Activated T-cell treated with anti-CD3 and anti-CD28 coated beads for 48 hours (primary cell): ENCODE data around the gene PCDHA8.
"Not testable (repeated sequence)": the region's sequence is repeated elsewhere in the genome, so short reads cannot be mapped to it uniquely, and the experiment has no call there.

ENCODE experiments used
- DNase-seq: peaks from one replicate; pipeline ENCODE4 v3.0.0-alpha.2; 2020; ENCODE audit warnings: low read depth

Gene PCDHA8, protein sequence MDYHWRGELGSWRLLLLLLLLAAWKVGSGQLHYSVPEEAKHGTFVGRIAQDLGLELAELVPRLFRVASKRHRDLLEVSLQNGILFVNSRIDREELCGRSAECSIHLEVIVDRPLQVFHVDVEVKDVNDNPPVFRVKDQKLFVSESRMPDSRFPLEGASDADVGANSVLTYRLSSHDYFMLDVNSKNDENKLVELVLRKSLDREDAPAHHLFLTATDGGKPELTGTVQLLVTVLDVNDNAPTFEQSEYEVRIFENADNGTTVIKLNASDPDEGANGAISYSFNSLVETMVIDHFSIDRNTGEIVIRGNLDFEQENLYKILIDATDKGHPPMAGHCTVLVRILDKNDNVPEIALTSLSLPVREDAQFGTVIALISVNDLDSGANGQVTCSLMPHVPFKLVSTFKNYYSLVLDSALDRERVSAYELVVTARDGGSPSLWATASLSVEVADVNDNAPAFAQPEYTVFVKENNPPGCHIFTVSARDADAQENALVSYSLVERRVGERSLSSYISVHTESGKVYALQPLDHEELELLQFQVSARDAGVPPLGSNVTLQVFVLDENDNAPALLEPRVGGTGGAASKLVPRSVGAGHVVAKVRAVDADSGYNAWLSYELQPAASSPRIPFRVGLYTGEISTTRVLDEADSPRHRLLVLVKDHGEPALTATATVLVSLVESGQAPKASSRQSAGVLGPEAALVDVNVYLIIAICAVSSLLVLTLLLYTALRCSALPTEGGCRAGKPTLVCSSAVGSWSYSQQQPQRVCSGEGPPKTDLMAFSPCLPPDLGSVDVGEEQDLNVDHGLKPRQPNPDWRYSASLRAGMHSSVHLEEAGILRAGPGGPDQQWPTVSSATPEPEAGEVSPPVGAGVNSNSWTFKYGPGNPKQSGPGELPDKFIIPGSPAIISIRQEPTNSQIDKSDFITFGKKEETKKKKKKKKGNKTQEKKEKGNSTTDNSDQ

GRCh38 chr5:140840978-140841962 lies at the start of gene PCDHA8:
PCDHA8 (plus strand) TSS chr5:140841187; CDS start chr5:140841322, 135 bp downstream.
- no peak for DNase-seq

DNA sequence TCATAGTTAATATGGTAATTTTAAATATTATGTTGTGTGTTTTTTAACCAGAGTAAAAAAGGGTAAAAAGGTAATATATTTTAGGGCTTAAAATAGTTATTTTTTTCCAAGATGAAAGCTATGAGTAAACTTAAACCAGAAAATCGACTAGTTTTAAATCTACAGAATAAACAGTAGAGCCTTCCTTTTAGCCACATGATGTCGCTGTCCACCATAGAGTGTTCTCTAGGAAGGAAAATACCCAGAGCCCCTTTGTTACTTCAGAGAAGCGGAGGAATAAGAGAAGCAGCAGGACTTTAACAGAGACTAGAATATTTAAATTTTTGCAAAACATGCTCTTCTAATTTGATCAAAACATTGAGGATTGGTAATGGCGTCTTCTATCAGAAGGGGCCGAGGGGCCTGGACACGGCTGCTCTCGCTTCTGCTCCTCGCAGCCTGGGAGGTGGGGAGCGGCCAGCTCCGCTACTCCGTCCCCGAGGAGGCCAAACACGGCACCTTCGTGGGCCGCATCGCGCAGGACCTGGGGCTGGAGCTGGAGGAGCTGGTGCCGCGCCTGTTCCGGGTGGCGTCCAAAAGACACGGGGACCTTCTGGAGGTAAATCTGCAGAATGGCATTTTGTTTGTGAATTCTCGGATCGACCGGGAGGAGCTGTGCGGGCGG lies 46.3 kb upstream of the PCDHA8 start, which contains the start of gene PCDHA2:
PCDHA2 (plus strand) TSS at position 258 of the 664 bp plus-strand sequence.
- no peak for DNase-seq

- DNase-seq: no peak
Observed at GRCh38 chr5:140795259-140795641, 45.7 kb upstream of the PCDHA8 start.

DNA sequence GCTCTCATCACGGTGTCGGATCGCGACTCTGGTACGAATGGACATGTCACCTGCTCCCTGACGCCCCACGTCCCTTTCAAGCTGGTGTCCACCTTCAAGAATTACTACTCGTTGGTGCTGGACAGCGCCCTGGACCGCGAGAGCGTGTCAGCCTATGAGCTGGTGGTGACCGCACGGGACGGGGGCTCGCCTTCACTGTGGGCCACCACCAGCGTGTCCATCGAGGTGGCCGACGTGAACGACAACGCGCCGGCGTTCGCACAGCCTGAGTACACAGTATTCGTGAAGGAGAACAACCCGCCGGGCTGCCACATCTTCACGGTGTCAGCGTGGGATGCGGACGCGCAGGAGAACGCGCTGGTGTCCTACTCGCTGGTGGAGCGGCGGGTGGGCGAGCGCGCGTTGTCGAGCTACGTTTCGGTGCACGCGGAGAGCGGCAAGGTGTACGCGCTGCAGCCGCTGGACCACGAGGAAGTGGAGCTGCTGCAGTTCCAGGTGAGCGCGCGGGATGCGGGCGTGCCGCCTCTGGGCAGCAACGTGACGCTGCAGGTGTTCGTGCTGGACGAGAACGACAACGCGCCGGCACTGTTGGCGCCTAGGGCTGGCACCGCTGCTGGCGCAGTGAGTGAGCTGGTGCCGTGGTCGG lies 44.8 kb upstream of the PCDHA8 start:
- DNase-seq: not testable (repeated sequence)

DNA sequence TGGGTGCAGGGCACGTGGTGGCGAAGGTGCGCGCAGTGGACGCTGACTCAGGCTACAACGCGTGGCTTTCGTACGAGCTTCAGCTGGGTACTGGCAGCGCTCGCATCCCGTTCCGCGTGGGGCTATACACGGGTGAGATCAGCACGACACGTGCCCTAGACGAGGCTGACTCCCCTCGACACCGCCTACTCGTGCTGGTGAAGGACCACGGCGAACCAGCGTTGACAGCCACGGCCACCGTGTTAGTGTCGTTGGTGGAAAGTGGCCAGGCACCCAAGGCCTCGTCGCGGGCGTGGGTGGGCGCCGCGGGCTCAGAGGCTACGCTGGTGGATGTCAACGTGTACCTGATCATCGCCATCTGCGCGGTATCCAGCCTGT lies 44.3 kb upstream of the PCDHA8 start:
- DNase-seq: no peak

DNA sequence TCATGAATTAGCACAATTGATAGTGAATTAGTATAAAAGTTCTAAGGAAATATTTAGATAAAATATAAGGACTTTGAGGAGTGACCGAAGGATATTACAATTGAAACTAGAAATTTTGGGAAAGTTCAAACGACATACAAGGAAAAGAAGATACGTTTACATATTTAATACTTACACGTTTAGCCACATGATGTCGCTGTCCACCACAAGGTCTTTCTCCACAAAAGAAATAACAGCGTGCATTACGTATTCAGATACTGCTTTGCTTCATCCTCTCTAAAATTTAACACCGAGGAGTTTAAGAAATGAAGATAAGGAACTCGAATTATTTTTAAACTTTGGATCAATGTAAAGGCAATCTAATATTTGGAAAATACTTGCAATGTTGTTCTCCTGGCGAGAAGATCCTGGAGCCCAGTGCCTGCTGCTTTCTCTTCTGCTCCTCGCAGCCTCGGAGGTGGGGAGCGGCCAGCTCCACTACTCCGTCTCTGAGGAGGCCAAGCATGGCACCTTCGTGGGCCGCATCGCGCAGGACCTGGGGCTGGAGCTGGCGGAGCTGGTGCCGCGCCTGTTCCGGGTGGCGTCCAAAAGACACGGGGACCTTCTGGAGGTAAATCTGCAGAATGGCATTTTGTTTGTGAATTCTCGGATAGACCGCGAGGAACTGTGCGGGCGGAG lies 40.0 kb upstream of the PCDHA8 start, which contains the start of gene PCDHA3:
PCDHA3 (plus strand) TSS at position 242 of the 678 bp plus-strand sequence.
- DNase-seq: no peak

DNA sequence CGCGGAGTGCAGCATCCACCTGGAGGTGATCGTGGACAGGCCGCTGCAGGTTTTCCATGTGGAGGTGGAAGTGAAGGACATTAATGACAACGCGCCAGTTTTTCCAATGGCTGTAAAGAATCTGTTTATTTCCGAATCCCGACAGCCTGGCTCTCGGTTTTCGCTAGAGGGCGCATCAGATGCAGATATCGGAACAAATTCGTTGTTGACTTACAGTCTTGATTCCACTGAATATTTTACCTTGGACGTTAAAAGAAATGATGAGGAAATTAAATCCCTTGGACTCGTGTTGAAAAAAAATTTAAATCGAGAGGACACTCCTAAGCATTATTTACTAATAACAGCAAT lies 39.5 kb upstream of the PCDHA8 start:
- no peak for DNase-seq

- not testable (repeated sequence) for DNase-seq
Observed at GRCh38 chr5:140802381-140802780, 38.6 kb upstream of the PCDHA8 start.

DNA sequence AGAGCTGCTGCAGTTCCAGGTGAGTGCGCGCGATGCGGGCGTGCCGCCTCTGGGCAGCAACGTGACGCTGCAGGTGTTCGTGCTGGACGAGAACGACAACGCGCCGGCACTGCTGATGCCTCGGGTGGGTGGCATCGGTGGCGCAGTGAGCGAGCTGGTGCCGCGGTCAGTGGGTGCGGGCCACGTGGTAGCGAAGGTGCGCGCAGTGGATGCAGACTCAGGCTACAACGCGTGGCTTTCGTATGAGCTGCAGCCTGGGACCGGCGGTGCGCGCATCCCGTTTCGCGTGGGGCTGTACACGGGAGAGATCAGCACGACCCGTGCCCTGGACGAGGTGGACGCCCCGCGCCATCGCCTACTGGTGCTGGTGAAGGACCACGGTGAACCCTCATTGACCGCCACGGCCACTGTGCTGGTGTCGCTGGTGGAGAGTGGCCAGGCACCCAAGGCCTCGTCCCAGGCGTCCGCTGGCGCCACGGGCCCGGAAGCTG lies 38.2 kb upstream of the PCDHA8 start:
- DNase-seq: no peak

DNA sequence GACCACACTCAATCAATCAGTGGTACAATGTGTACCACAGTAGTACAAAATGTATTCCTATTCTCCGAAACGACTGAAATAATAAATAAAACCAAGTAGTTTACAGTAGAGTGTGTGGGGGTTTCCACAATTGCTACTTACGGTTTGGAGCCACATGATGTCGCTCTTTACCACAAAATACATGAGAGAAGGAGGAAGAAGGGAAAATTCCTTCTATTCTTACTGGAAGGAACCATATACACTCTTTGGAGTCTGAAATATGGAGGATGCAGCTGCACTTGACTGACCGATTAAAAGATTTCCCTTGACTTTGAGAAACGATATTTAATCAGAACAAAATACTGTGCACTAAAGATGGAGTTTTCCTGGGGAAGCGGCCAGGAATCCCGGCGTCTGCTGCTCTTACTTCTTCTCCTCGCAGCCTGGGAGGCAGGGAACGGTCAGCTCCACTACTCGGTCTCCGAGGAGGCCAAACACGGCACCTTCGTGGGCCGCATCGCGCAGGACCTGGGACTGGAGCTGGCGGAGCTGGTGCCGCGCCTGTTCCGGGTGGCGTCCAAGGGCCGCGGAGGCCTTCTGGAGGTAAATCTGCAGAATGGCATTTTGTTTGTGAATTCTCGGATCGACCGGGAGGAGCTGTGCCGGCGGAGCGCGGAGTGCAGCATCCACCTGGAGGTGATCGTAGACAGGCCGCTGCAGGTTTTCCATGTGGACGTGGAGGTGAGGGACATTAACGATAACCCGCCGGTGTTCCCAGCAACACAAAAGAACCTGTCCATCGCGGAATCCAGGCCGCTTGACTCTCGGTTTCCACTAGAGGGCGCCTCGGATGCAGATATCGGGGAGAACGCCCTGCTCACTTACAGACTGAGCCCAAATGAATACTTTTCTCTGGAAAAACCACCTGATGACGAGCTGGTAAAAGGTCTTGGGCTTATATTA lies 33.9 kb upstream of the PCDHA8 start, which contains the start of gene PCDHA4:
PCDHA4 (plus strand) TSS at position 235 of the 942 bp plus-strand sequence.
- peak; percentile 10 for DNase-seq

GRCh38 chr5:140808241-140808888 lies 32.6 kb upstream of the PCDHA8 start:
- not testable (repeated sequence) for DNase-seq

- no peak for DNase-seq
Observed at GRCh38 chr5:140808889-140809291, 32.1 kb upstream of the PCDHA8 start.

DNA sequence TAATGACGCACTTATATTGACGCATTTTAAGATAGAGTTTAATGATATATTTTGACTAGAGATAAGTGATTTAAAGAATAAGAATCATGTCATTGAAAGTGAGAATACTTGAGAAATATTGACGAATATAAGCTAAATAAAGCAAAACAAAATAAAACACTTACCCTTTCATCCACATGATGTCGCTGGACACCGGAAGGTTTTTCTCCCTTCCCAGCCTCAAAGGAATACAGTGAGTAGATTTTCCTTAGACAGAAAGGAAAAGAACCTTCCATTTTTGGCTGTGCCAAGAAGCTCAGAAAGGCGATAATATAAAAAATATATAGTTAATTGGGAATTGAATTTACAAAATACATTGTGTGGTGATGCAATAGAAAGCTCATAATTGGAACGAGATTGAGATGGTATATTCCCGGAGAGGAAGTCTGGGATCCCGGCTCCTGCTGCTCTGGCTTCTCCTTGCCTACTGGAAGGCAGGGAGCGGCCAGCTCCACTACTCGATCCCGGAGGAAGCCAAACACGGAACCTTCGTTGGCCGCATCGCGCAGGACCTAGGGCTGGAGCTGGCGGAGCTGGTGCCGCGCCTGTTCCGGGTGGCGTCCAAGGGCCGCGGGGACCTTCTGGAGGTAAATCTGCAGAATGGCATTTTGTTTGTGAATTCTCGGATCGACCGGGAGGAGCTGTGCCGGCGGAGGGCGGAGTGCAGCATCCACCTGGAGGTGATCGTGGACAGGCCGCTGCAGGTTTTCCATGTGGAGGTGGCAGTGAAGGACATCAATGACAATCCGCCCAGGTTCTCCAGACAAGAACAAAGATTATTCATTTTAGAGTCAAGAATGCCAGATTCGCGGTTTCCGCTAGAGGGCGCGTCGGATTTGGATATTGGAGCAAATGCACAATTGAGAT lies 19.4 kb upstream of the PCDHA8 start, which contains the start of gene PCDHA5:
PCDHA5 (plus strand) TSS at position 239 of the 906 bp plus-strand sequence.
- DNase-seq: peak; percentile 26

DNA sequence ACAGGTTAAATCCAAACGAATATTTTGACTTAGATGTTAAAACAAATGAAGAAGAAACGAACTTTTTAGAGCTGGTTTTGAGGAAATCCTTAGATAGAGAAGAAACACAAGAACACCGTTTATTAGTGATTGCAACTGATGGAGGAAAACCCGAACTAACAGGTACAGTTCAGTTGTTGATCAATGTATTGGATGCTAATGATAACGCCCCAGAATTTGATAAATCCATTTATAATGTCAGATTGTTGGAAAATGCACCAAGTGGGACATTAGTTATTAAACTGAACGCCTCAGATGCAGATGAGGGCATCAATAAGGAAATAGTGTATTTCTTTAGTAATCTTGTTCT lies 18.7 kb upstream of the PCDHA8 start:
- no peak for DNase-seq

- not testable (repeated sequence) for DNase-seq
Observed at GRCh38 chr5:140822969-140823368, 18.0 kb upstream of the PCDHA8 start.

DNA sequence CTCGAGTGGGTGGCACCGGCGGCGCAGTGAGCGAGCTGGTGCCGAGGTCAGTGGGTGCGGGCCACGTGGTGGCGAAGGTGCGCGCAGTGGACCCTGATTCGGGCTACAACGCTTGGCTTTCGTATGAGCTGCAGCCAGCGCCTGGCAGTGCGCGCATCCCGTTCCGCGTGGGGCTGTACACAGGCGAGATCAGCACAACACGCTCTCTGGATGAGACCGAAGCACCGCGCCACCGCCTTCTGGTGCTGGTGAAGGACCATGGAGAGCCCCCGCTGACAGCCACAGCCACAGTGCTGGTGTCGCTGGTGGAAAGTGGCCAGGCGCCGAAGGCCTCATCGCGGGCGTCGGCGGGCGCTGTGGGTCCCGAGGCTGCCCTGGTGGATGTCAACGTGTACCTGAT lies 17.5 kb upstream of the PCDHA8 start:
- no peak for DNase-seq
